Smooth muscle cell (in vitro differentiated cells): Measurements from ENCODE around the gene HTR2A. TPM values are rescaled to one million over a fixed set of nuclear protein-coding genes. Genes with fewer than 3 reads are reported as not detected.

Experiments
- DNase-seq: peaks from one replicate; lab custom pipeline; 2025; ENCODE audit not compliant: unreplicated experiment; lab: John Stamatoyannopoulos, UW
- H2AFZ ChIP-seq: fragments of 200-600 bp; sonication (generic); 2 replicates; pipeline ENCODE4 v1.6.0; 2016; ENCODE audit warnings: antibody characterized with exemption, low read depth, mild to moderate bottlenecking
- H3F3A ChIP-seq: fragments of 200-600 bp; sonication (generic); 2 replicates; pipeline ENCODE4 v1.6.0; 2017; ENCODE audit warnings: antibody characterized with exemption, low read depth
- H3K27ac ChIP-seq: fragments of 200-600 bp; sonication (generic); 2 replicates; pipeline ENCODE4 v1.5.1; 2016; ENCODE audit warnings: low read depth, mild to moderate bottlenecking
- H3K27me3 ChIP-seq: fragments of 200-600 bp; sonication (generic); 2 replicates; pipeline ENCODE4 v1.6.1; 2016; ENCODE audit warnings: low read depth, mild to moderate bottlenecking
- H3K36me3 ChIP-seq: fragments of 200-600 bp; sonication (generic); 2 replicates; pipeline ENCODE4 v1.5.1; 2016; ENCODE audit warnings: low read depth
- H3K4me1 ChIP-seq: fragments of 200-600 bp; sonication (generic); 2 replicates; pipeline ENCODE4 v1.5.1; 2016; ENCODE audit warnings: low read depth
- H3K4me2 ChIP-seq: fragments of 200-600 bp; sonication (generic); 2 replicates; pipeline ENCODE4 v1.6.0; 2016; ENCODE audit warnings: mild to moderate bottlenecking
- H3K4me3 ChIP-seq: fragments of 200-600 bp; sonication (generic); 2 replicates; pipeline ENCODE4 v1.5.1; 2016; ENCODE audit warnings: mild to moderate bottlenecking
- H3K79me2 ChIP-seq: fragments of 200-600 bp; sonication (generic); 2 replicates; pipeline ENCODE4 v1.6.0; 2016; ENCODE audit warnings: low read depth, mild to moderate bottlenecking
- H3K9ac ChIP-seq: fragments of 200-600 bp; sonication (generic); 2 replicates; pipeline ENCODE4 v1.6.0; 2016; ENCODE audit warnings: low read depth
- H3K9me3 ChIP-seq: fragments of 200-600 bp; sonication (generic); replicated peaks from 2 replicates; pipeline ENCODE4 v1.5.1; 2016; ENCODE audit warnings: low read depth
- H4K20me1 ChIP-seq: fragments of 200-600 bp; sonication (generic); 2 replicates; pipeline ENCODE4 v1.6.0; 2016; ENCODE audit warnings: low read depth
- WGBS: methylation state at CpG from one replicate; pipeline ENCODE4 v1.1.7; 2016; ENCODE audit warnings: low lambda C conversion rate; 5-methylcytosine and 5-hydroxymethylcytosine counted together
- polyA plus RNA-seq: library from polyadenylated mRNA; unstranded; fragments of >200 nt; fragmentation: Nextera tagmentation; extraction: Ambion mirVana; gene quantifications from 2 replicates; pipeline ENCODE4 v1.2.1, GENCODE V29; 2016
- total RNA-seq: library from RNA; depleted of rRNA; stranded (reverse); fragments of >200 nt; gene quantifications from 2 replicates; pipeline ENCODE4 v1.2.3, GENCODE V29; 2014
- TF ChIP-seq, protein P1 (sequence below): fragments of 200-600 bp; sonication (generic); IDR thresholded peaks from 2 replicates; pipeline ENCODE4 v1.5.1; 2017; ENCODE audit warnings: borderline replicate concordance, mild to moderate bottlenecking, antibody characterized with exemption; ENCODE audit not compliant: insufficient read depth, poor library complexity, severe bottlenecking

The HTR2A gene
- total and polyA plus RNA-seq, 2 experiments from 2014 or later = 2.8 to 2.9 TPM

DNA sequence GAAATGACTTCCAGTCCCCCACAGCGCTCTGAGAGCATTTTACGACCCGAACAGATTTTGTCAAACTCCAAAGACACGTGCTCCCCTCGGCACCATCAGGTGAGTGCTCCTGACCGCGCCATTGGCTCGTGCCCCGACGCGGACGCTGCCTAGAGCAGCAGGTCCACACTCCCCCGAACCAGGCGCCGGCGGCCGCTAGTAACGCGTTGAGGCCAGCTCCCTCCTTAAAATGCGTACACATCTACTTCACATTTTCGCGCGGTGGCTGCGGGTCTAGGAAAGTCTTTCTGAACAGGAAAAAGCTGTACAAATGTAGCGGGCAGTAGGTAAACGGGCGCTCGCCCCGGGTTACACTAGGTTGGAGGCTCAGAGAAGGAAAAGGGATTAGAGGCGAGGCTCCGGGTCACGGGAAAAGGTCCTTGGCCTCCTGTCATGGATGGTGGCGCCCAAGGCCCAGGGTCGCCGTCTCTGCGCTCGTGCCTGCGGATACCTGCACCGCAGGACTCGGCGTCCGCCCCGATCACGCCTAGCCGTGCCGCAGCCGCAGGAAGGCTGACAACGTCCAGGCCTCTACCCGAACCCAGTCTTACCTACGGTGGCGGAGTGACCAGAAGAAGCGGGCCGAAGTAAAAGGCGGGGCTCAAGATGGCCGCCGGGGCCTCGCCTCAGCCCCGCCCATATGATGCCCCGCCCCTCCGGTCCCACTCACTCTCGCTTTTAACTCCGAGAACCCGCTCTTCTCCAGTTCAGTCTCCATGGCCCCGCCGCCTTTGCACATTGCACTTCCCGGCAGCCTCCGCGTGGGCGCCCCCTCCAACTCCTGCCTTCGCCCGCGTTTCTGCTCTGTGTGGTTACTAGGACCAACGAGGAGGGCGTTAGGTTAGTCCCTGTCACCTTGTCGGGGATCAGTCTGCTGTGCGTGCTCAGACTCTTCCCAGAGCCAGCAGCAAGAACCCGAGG lies 100.1 kb downstream of the HTR2A start, which contains the start of gene ESD:
ESD (minus strand) TSS at position 647 of the 960 bp plus-strand sequence. CDS start 5,748 bp downstream, outside the sequence.
- Histone ChIP-seq H3K4me1 (peaks cover 25% of the 10 kb centered on the region), H4K20me1 (no peaks in the 10 kb centered on the region), H3K9ac (peak within 1 kb of the TSS; percentile 85), H3K27ac (peak within 1 kb of the TSS; percentile 73), H3F3A (no peaks in the 10 kb centered on the region), H3K9me3 (no peaks in the 10 kb centered on the region), H3K4me3 (peak within 1 kb of the TSS; percentile 88), H3K27me3 (no peaks in the 10 kb centered on the region), H2AFZ (peak within 1 kb of the TSS; percentile 99), H3K36me3 (no peaks in the 10 kb centered on the region), H3K79me2 (peaks cover 33% of the 10 kb centered on the region), H3K4me2 (peak within 1 kb of the TSS; percentile 97)
- 1% methylated on average over 71 of the region's 77 CpGs for WGBS
- peak; percentile 71 for DNase-seq
- TF ChIP-seq, protein P1, sequence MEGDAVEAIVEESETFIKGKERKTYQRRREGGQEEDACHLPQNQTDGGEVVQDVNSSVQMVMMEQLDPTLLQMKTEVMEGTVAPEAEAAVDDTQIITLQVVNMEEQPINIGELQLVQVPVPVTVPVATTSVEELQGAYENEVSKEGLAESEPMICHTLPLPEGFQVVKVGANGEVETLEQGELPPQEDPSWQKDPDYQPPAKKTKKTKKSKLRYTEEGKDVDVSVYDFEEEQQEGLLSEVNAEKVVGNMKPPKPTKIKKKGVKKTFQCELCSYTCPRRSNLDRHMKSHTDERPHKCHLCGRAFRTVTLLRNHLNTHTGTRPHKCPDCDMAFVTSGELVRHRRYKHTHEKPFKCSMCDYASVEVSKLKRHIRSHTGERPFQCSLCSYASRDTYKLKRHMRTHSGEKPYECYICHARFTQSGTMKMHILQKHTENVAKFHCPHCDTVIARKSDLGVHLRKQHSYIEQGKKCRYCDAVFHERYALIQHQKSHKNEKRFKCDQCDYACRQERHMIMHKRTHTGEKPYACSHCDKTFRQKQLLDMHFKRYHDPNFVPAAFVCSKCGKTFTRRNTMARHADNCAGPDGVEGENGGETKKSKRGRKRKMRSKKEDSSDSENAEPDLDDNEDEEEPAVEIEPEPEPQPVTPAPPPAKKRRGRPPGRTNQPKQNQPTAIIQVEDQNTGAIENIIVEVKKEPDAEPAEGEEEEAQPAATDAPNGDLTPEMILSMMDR = no peak

DNA sequence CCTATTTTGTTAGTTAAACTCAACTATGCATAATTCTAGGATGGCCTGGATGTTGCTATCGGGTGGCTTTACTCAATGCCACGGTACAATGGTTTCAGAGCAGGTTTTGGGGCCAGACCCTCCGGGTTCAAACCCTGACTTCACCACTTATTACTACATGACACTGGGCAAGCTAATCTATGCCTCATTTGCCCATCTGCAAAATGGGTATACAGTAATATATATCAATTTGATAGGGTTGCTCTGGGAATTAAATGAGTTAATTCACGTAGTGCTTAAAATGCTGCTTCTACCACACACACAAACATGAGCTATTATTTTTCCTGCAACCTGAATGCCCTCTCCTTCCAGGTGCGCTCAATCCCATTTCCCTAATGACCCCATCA lies 100.7 kb downstream of the HTR2A start:
- no peaks in the 10 kb centered on the region for H4K20me1 ChIP-seq

DNA sequence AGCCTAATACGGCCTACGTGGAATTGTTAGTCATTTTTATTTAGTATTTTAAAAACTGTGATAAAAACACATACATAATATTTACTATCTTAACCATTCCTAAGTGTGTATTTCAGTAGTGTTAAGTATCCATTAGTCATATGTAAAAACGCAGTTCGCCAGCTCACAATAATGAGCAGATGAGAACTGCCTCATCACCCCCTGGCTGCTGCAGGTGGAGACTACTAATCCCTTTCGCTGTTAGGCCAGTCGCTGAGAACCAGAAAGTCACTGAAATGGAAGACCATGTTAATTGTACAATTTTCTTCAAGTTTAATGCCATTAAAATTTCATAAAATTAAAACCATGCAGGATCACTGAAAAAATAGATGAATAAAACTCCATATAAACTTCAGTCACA lies 101.5 kb downstream of the HTR2A start:
- Histone ChIP-seq H3K4me3 (no peak overlapping the region), H3K79me2 (peaks cover 33% of the 10 kb centered on the region), H3K9me3 (no peaks in the 10 kb centered on the region), H4K20me1 (no peaks in the 10 kb centered on the region), H3K4me2 (peak overlapping the region; percentile 97), H3K36me3 (no peaks in the 10 kb centered on the region), H3K27ac (no peak overlapping the region), H3K4me1 (peaks cover 25% of the 10 kb centered on the region), H3K27me3 (no peaks in the 10 kb centered on the region), H3F3A (no peaks in the 10 kb centered on the region), H3K9ac (no peak overlapping the region), H2AFZ (no peak overlapping the region)
- no peak for DNase-seq
- TF ChIP-seq, protein P1 = no peak
- WGBS = 78% methylated on average over 6 of the region's 6 CpGs

More for the DNA sequence above, 100.7 kb downstream of the HTR2A start:
- peaks cover 25% of the 10 kb centered on the region for H3K4me1 ChIP-seq
- no peak for DNase-seq
- peak overlapping the region; percentile 88 for H3K4me3 ChIP-seq
- peak overlapping the region; percentile 73 for H3K27ac ChIP-seq
- H3K9me3 ChIP-seq = no peaks in the 10 kb centered on the region
- no peaks in the 10 kb centered on the region for H3K27me3 ChIP-seq
- WGBS = 74% methylated on average over 5 of the region's 5 CpGs
- TF ChIP-seq, protein P1 = no peak
- no peaks in the 10 kb centered on the region for H3K36me3 ChIP-seq
- H3K4me2 ChIP-seq = peak overlapping the region; percentile 97
- H3K79me2 ChIP-seq = peaks cover 33% of the 10 kb centered on the region
- no peaks in the 10 kb centered on the region for H3F3A ChIP-seq
- H2AFZ ChIP-seq = peak overlapping the region; percentile 99
- peak overlapping the region; percentile 85 for H3K9ac ChIP-seq
